IMR-90 (cell line): ENCODE results near the gene TCTA. TPM values are rescaled to one million over a fixed set of nuclear protein-coding genes. Genes with fewer than 3 reads are reported as not detected.
"Not testable (repeated sequence)": the region's sequence is repeated elsewhere in the genome, so short reads cannot be mapped to it uniquely, and the experiment has no call there.

Experiments used
- ATAC-seq: fragments of 200-7000 bp; cut with Tn5 transposase; 2 replicates; pipeline ENCODE4 v1.9.1; 2020; ENCODE audit warnings: low read depth, mild to moderate bottlenecking, moderate library complexity
- BruUV-seq: library from RNA; stranded (reverse); fragments of 400-500 nt; replicated peaks from 2 replicates; lab custom pipeline; 2021; lab: Mats Ljungman, UMichigan
- CTCF ChIA-PET: fragments of 300-600 bp; formaldehyde crosslinking; extraction: SDS; loops from one replicate; lab custom pipeline; 2021; ENCODE audit warnings: antibody characterized with exemption; lab: Yijun Ruan, JAX
- POLR2A ChIA-PET: fragments of 300-600 bp; sonication (Branson Sonifier 250); formaldehyde crosslinking; loops from one replicate; lab custom pipeline; 2022; ENCODE audit warnings: antibody characterized with exemption; ENCODE audit not compliant: unreplicated experiment; lab: Charles Lee
- DNase-seq: peaks from one replicate; pipeline ENCODE4 v3.0.0; 2013
- H2AFZ ChIP-seq: replicated peaks from 2 replicates; pipeline ENCODE3; 2013; ENCODE audit warnings: low read length, mild to moderate bottlenecking; ENCODE audit not compliant: poor library complexity
- H2AK5ac ChIP-seq: 2 replicates; pipeline ENCODE4 v1.6.1; 2013; ENCODE audit warnings: low read depth, low read length, inconsistent platforms
- H2AK9ac ChIP-seq: replicated peaks from 2 replicates; pipeline ENCODE3; 2013; ENCODE audit warnings: mild to moderate bottlenecking, low read depth, low read length, moderate library complexity; ENCODE audit not compliant: poor library complexity
- H2BK120ac ChIP-seq: 2 replicates; pipeline ENCODE4 v1.6.1; 2013; ENCODE audit warnings: low read depth, low read length, inconsistent platforms
- H2BK15ac ChIP-seq: 3 replicates; pipeline ENCODE4 v1.6.1; 2013; ENCODE audit warnings: low read depth, low read length, inconsistent platforms
- H2BK20ac ChIP-seq: 2 replicates; pipeline ENCODE4 v1.6.1; 2013; ENCODE audit warnings: low read depth, mild to moderate bottlenecking, inconsistent platforms, low read length, moderate library complexity
- H2BK5ac ChIP-seq: 2 replicates; pipeline ENCODE4 v1.6.1; 2013; ENCODE audit warnings: mild to moderate bottlenecking, low read depth, low read length, inconsistent platforms; ENCODE audit not compliant: poor library complexity, severe bottlenecking
- H3K14ac ChIP-seq: replicated peaks from 2 replicates; pipeline ENCODE4 v1.6.1; 2013; ENCODE audit warnings: low read depth, low read length, inconsistent platforms
- H3K18ac ChIP-seq: 2 replicates; pipeline ENCODE4 v1.6.1; 2013; ENCODE audit warnings: low read depth, low read length, control low read depth
- H3K23ac ChIP-seq: 2 replicates; pipeline ENCODE4 v1.6.1; 2013; ENCODE audit warnings: low read depth, low read length, inconsistent platforms
- H3K27ac ChIP-seq: 2 replicates; pipeline ENCODE4 v1.5.1; 2013; ENCODE audit warnings: mild to moderate bottlenecking, control low read depth, low read length; ENCODE audit not compliant: insufficient read depth
- H3K27me3 ChIP-seq: 2 replicates; pipeline ENCODE4 v1.6.1; 2013; ENCODE audit warnings: low read length; ENCODE audit not compliant: control insufficient read depth, insufficient read depth
- H3K36me3 ChIP-seq: 2 replicates; pipeline ENCODE4 v1.6.1; 2013; ENCODE audit warnings: low read length, mixed read lengths; ENCODE audit not compliant: control insufficient read depth, insufficient read depth
- H3K4ac ChIP-seq: 2 replicates; pipeline ENCODE4 v1.6.1; 2013; ENCODE audit warnings: low read depth, low read length, inconsistent platforms
- H3K4me1 ChIP-seq: 2 replicates; pipeline ENCODE4 v1.6.1; 2013; ENCODE audit warnings: low read length, mixed read lengths; ENCODE audit not compliant: control insufficient read depth, insufficient read depth
- H3K4me2 ChIP-seq: 2 replicates; pipeline ENCODE4 v1.6.1; 2013; ENCODE audit warnings: low read depth, mild to moderate bottlenecking, control low read depth, low read length, moderate library complexity
- H3K4me3 ChIP-seq: 2 replicates; pipeline ENCODE4 v1.5.1; 2013; ENCODE audit warnings: low read depth, mild to moderate bottlenecking, control low read depth, low read length, moderate library complexity; ENCODE audit not compliant: insufficient read depth
- H3K56ac ChIP-seq: 2 replicates; pipeline ENCODE4 v1.6.1; 2013; ENCODE audit warnings: low read length, inconsistent platforms; ENCODE audit not compliant: insufficient read depth; ENCODE audit errors: extremely low read depth
- H3K79me1 ChIP-seq, 2 experiments: 2 replicates each; pipeline ENCODE4 v1.6.1; 2013; ENCODE audit warnings: low read length in 2 of 2, inconsistent platforms in 1 of 2, low read depth in 1 of 2
- H3K9ac ChIP-seq: 2 replicates; pipeline ENCODE4 v1.6.1; 2013; ENCODE audit warnings: low read depth, low read length, control low read depth
- H3K9me1 ChIP-seq: 2 replicates; pipeline ENCODE4 v1.6.1; 2013; ENCODE audit warnings: low read length, inconsistent platforms; ENCODE audit not compliant: insufficient read depth
- H3K9me3 ChIP-seq: 2 replicates; pipeline ENCODE4 v1.6.1; 2013; ENCODE audit warnings: low read length; ENCODE audit not compliant: control insufficient read depth, insufficient read depth
- H4K20me1 ChIP-seq: 2 replicates; pipeline ENCODE4 v1.6.1; 2013; ENCODE audit warnings: low read length, inconsistent platforms; ENCODE audit not compliant: insufficient read depth
- H4K5ac ChIP-seq: 2 replicates; pipeline ENCODE4 v1.6.1; 2013; ENCODE audit warnings: mild to moderate bottlenecking, low read depth, low read length, control low read depth
- H4K8ac ChIP-seq, 2 experiments: 2 replicates each; pipeline ENCODE4 v1.6.1; 2013; ENCODE audit warnings: low read depth in 2 of 2, low read length in 2 of 2, control low read depth in 1 of 2, inconsistent platforms in 1 of 2
- H4K91ac ChIP-seq: 2 replicates; pipeline ENCODE4 v1.6.1; 2013; ENCODE audit warnings: low read depth, low read length, inconsistent platforms; ENCODE audit not compliant: insufficient read depth
- WGBS, 2 experiments: methylation state at CpG; one replicate each; pipeline versions ENCODE4 v1.1.5 to v1.1.7; 2013; ENCODE audit warnings: missing lambda C conversion rate in 2 of 2; ENCODE audit not compliant: insufficient read length in 1 of 2; ENCODE audit errors: extremely low coverage in 2 of 2; 5-methylcytosine and 5-hydroxymethylcytosine counted together
- dilution Hi-C: fragments of 300-500 bp; cut with HindIII; formaldehyde crosslinking; loops from one replicate; pipeline ENCODE4 v1.14.3; 2018; ENCODE audit warnings: low sequenced_read_pairs; ENCODE audit not compliant: unreplicated experiment
- in situ Hi-C: fragments of 300-500 bp; cut with MboI; formaldehyde crosslinking; loops from 3 replicates; pipeline ENCODE4 v1.14.3; 2019; ENCODE audit warnings: low sequenced_read_pairs, inconsistent platforms, mixed read lengths
- intact Hi-C: fragments of 100-400 bp; cut with micrococcal nuclease; formaldehyde crosslinking; loops from 2 replicates; pipeline ENCODE4 v1.10.0; 2022
- polyA plus RNA-seq, 3 experiments: library from polyadenylated mRNA; depleted of rRNA; stranded (reverse); fragments of >200 nt; gene quantifications; 2 replicates each; pipeline ENCODE4 v1.2.3, GENCODE V29; 2012; ENCODE audit warnings: low replicate concordance in 1 of 3
- total RNA-seq: library from RNA; depleted of rRNA; stranded (reverse); fragments of >200 nt; gene quantifications from 2 replicates; pipeline ENCODE4 v1.2.3, GENCODE V29; 2012

The TCTA gene
- total and polyA plus RNA-seq, 2 of the 4 experiments (the other 2 are of a cell fraction), result 15.1 to 46.6 TPM

DNA sequence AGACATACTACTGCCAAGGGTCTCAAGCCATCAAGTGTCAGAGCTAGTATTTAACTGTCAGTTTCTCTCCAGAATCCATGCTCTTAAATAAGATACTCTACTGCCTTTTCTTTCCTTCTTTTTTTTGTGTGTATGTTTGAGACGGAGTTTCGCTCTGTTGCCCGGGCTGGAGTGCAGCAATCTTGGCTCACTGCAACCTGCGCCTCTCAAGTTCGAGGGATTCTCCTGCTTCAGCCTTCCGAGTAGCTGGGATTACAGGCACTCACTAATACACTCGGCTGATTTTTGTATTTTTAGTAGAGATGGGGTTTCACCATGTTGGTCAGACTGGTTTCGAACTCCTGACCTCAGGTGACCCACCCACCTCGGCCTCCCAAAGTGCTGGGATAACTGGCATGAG is 6.7 kb upstream of the TCTA start:
- CTCF ChIA-PET, POLR2A ChIA-PET: not testable (repeated sequence)

More for the DNA sequence above, 6.7 kb upstream of the TCTA start:
- H2AK5ac ChIP-seq, DNase-seq, H2BK15ac ChIP-seq, H3K27ac ChIP-seq, H3K9ac ChIP-seq, H3K56ac ChIP-seq, H3K36me3 ChIP-seq, BruUV-seq, H2BK20ac ChIP-seq, H2AFZ ChIP-seq, H3K4me3 ChIP-seq, H3K4ac ChIP-seq, H2AK9ac ChIP-seq, H3K27me3 ChIP-seq, in situ Hi-C loops, H2BK120ac ChIP-seq, H4K8ac ChIP-seq, dilution Hi-C loops, H3K4me1 ChIP-seq, H3K18ac ChIP-seq, H2BK5ac ChIP-seq, H4K5ac ChIP-seq, H3K9me3 ChIP-seq, ATAC-seq, intact Hi-C loops, H3K14ac ChIP-seq, H3K4me2 ChIP-seq, H4K91ac ChIP-seq: not testable (repeated sequence)
- Histone ChIP-seq H3K9me1 (peaks cover 16% of the 10 kb centered on the region), H3K23ac (peak overlapping the region; percentile 7; the same call in 1 of the 2 replicates), H4K20me1 (peaks cover 97% of the 10 kb centered on the region), H3K79me1 (peaks cover 0 to 24% of the 10 kb centered on the region in 2 experiments; a peak in 2 of 4 replicates)
- no CpG with 5 or more reads among the region's 9 CpGs for WGBS, 2 experiments
